Neural cell (in vitro differentiated cells): ENCODE measurements around the gene BABAM2. TPM values are rescaled to one million over a fixed set of nuclear protein-coding genes. Genes with fewer than 3 reads are reported as not detected.

ENCODE experiments used
- H2AFZ ChIP-seq: fragments of 200-600, 300-800 bp; sonication (generic), shearing (Covaris generic); 2 replicates; pipeline ENCODE4 v1.6.0; 2014; ENCODE audit warnings: low read depth, mild to moderate bottlenecking, antibody characterized with exemption, low read length, moderate library complexity
- H3F3A ChIP-seq: fragments of 200-600 bp; shearing (Covaris generic); 2 replicates; pipeline ENCODE4 v1.6.1; 2016; ENCODE audit warnings: mild to moderate bottlenecking, moderate library complexity, mixed read lengths, antibody characterized with exemption, low read length; ENCODE audit not compliant: insufficient read depth, poor library complexity, severe bottlenecking
- H3K27ac ChIP-seq: fragments of 200-600, 300-800 bp; sonication (generic), shearing (Covaris generic); 2 replicates; pipeline ENCODE4 v1.5.1; 2014; ENCODE audit warnings: mild to moderate bottlenecking, low read length, moderate library complexity
- H3K27me3 ChIP-seq: fragments of 300-800, 200-600 bp; sonication (generic), shearing (Covaris generic); 2 replicates; pipeline ENCODE4 v1.6.0; 2014; ENCODE audit warnings: mild to moderate bottlenecking, low read depth, low read length, moderate library complexity; ENCODE audit not compliant: insufficient read depth
- H3K36me3 ChIP-seq: fragments of 300-800, 200-600 bp; sonication (generic), shearing (Covaris generic); 2 replicates; pipeline ENCODE4 v1.5.1; 2014; ENCODE audit warnings: mild to moderate bottlenecking, antibody characterized with exemption, low read length, moderate library complexity; ENCODE audit not compliant: insufficient read depth
- H3K4me2 ChIP-seq: fragments of 300-800, 200-600 bp; sonication (generic), shearing (Covaris generic); 2 replicates; pipeline ENCODE4 v1.6.0; 2014; ENCODE audit warnings: mild to moderate bottlenecking, low read length
- H3K4me3 ChIP-seq: fragments of 300-800, 200-600 bp; sonication (generic), shearing (Covaris generic); 2 replicates; pipeline ENCODE4 v1.5.1; 2014; ENCODE audit warnings: mild to moderate bottlenecking, low read length, moderate library complexity
- H3K79me2 ChIP-seq: fragments of 200-600 bp; shearing (Covaris generic); replicated peaks from 2 replicates; pipeline ENCODE4 v1.6.0; 2014; ENCODE audit warnings: mild to moderate bottlenecking, low read length, moderate library complexity; ENCODE audit not compliant: insufficient read depth
- H3K9ac ChIP-seq: fragments of 300-800, 200-600 bp; sonication (generic), shearing (Covaris generic); 2 replicates; pipeline ENCODE4 v1.6.1; 2016; ENCODE audit warnings: mild to moderate bottlenecking, low read length, mixed read lengths
- H3K9me2 ChIP-seq: fragments of 200-600 bp; shearing (Covaris generic); 2 replicates; pipeline ENCODE4 v1.6.1; 2016; ENCODE audit warnings: mild to moderate bottlenecking, low read length, mixed read lengths; ENCODE audit not compliant: insufficient read depth
- H3K9me3 ChIP-seq: fragments of 200-600, 300-800 bp; sonication (generic), shearing (Covaris generic); 2 replicates; pipeline ENCODE4 v1.6.1; 2016; ENCODE audit warnings: mild to moderate bottlenecking, mixed run types, low read length, moderate library complexity, mixed read lengths
- H4K20me1 ChIP-seq: fragments of 200-600 bp; shearing (Covaris generic); 2 replicates; pipeline ENCODE4 v1.6.1; 2016; ENCODE audit warnings: mild to moderate bottlenecking, mixed run types; ENCODE audit not compliant: insufficient read depth
- EP300 ChIP-seq: fragments of 450-650 bp; conservative IDR thresholded peaks from 2 replicates; pipeline ENCODE4 v1.6.1; 2014; ENCODE audit warnings: antibody characterized with exemption, mild to moderate bottlenecking, moderate library complexity; ENCODE audit not compliant: poor library complexity, severe bottlenecking
- EZH2 ChIP-seq: fragments of 200-600, 300-800 bp; shearing (Covaris generic), sonication (generic); IDR thresholded peaks from 2 replicates; pipeline ENCODE4 v1.6.1; 2014; ENCODE audit warnings: antibody characterized with exemption, low read length, borderline replicate concordance, mild to moderate bottlenecking; ENCODE audit not compliant: insufficient read depth, poor library complexity, severe bottlenecking
- MXI1 ChIP-seq: fragments of 450-650 bp; conservative IDR thresholded peaks from 2 replicates; pipeline ENCODE4 v1.6.1; 2014; ENCODE audit warnings: antibody characterized with exemption, mild to moderate bottlenecking; ENCODE audit not compliant: poor library complexity, severe bottlenecking
- POLR2AphosphoS5 ChIP-seq: IDR thresholded peaks from 2 replicates; pipeline ENCODE4 v1.6.1; 2012
- RAD21 ChIP-seq: fragments of 450-650 bp; conservative IDR thresholded peaks from 2 replicates; pipeline ENCODE4 v1.6.1; 2014; ENCODE audit warnings: antibody characterized with exemption, mild to moderate bottlenecking, moderate library complexity
- SMC3 ChIP-seq: fragments of 450-650 bp; conservative IDR thresholded peaks from 2 replicates; pipeline ENCODE4 v1.6.1; 2014; ENCODE audit warnings: antibody characterized with exemption, mild to moderate bottlenecking, moderate library complexity; ENCODE audit not compliant: poor library complexity
- TAF1 ChIP-seq: IDR thresholded peaks from 2 replicates; pipeline ENCODE4 v1.6.1; 2012; ENCODE audit warnings: low read depth
- polyA plus RNA-seq: library from polyadenylated mRNA; depleted of rRNA; stranded (reverse); fragments of >200 nt; gene quantifications from 2 replicates; pipeline ENCODE4 v1.2.3, GENCODE V29; 2014
- TF ChIP-seq, protein P1 (sequence below): IDR thresholded peaks from 2 replicates; pipeline ENCODE4 v1.6.1; 2012; ENCODE audit warnings: borderline replicate concordance
- TF ChIP-seq, protein P2 (sequence below): fragments of 450-650 bp; IDR thresholded peaks from 2 replicates; pipeline ENCODE4 v1.5.1; 2014; ENCODE audit warnings: antibody characterized with exemption, mild to moderate bottlenecking, moderate library complexity; ENCODE audit not compliant: poor library complexity, severe bottlenecking

Gene BABAM2
- polyA plus RNA-seq, 1 donor from 2014 or later: 15.3 TPM

DNA sequence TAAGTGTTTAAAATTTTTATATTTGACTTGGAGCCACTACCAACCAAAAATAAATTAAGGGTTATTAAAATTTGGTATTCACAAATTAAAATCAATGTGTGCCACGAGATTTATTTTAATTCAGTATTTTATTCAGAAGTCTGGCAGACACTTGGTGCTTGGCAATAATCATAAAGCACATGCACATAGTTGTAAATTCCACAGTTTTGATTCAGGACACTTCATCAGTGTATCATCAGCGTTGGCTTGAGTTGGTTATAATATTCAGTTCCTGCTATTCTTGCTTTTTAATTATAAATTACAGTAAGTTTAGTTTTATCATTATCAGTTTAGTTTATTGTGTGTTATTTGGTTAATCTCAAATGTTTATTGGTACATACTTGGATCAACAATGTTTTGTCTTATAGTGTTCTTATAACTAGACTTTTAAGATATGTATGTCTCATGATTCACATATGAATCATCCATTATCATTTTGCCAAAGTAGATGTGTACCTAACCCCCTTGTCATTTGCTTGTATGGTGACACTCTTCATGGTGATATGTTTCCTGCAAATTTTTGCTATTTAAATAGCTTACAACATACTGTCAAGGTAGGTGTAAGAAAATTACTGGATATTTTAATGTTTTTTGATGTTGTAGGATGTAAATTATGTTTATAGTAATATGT is 237.9 kb downstream of the BABAM2 start:
- Histone ChIP-seq H4K20me1 (no peaks in the 10 kb centered on the region), H3K4me3 (no peak overlapping the region), H3K27me3 (no peaks in the 10 kb centered on the region), H3K4me2 (no peak overlapping the region), H3K79me2 (no peaks in the 10 kb centered on the region), H2AFZ (no peak overlapping the region), H3F3A (no peaks in the 10 kb centered on the region), H3K27ac (no peak overlapping the region), H3K9me3 (no peaks in the 10 kb centered on the region), H3K9me2 (no peaks in the 10 kb centered on the region), H3K9ac (no peak overlapping the region), H3K36me3 (no peaks in the 10 kb centered on the region)
- TF ChIP-seq SMC3 (no peak), TAF1 (no peak), EP300 (no peak), EZH2 (no peak), MXI1 (no peak), RAD21 (no peak), POLR2AphosphoS5 (no peak)
- TF ChIP-seq, protein P1, sequence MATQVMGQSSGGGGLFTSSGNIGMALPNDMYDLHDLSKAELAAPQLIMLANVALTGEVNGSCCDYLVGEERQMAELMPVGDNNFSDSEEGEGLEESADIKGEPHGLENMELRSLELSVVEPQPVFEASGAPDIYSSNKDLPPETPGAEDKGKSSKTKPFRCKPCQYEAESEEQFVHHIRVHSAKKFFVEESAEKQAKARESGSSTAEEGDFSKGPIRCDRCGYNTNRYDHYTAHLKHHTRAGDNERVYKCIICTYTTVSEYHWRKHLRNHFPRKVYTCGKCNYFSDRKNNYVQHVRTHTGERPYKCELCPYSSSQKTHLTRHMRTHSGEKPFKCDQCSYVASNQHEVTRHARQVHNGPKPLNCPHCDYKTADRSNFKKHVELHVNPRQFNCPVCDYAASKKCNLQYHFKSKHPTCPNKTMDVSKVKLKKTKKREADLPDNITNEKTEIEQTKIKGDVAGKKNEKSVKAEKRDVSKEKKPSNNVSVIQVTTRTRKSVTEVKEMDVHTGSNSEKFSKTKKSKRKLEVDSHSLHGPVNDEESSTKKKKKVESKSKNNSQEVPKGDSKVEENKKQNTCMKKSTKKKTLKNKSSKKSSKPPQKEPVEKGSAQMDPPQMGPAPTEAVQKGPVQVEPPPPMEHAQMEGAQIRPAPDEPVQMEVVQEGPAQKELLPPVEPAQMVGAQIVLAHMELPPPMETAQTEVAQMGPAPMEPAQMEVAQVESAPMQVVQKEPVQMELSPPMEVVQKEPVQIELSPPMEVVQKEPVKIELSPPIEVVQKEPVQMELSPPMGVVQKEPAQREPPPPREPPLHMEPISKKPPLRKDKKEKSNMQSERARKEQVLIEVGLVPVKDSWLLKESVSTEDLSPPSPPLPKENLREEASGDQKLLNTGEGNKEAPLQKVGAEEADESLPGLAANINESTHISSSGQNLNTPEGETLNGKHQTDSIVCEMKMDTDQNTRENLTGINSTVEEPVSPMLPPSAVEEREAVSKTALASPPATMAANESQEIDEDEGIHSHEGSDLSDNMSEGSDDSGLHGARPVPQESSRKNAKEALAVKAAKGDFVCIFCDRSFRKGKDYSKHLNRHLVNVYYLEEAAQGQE: no peak
- TF ChIP-seq, protein P2, sequence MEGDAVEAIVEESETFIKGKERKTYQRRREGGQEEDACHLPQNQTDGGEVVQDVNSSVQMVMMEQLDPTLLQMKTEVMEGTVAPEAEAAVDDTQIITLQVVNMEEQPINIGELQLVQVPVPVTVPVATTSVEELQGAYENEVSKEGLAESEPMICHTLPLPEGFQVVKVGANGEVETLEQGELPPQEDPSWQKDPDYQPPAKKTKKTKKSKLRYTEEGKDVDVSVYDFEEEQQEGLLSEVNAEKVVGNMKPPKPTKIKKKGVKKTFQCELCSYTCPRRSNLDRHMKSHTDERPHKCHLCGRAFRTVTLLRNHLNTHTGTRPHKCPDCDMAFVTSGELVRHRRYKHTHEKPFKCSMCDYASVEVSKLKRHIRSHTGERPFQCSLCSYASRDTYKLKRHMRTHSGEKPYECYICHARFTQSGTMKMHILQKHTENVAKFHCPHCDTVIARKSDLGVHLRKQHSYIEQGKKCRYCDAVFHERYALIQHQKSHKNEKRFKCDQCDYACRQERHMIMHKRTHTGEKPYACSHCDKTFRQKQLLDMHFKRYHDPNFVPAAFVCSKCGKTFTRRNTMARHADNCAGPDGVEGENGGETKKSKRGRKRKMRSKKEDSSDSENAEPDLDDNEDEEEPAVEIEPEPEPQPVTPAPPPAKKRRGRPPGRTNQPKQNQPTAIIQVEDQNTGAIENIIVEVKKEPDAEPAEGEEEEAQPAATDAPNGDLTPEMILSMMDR: no peak

DNA sequence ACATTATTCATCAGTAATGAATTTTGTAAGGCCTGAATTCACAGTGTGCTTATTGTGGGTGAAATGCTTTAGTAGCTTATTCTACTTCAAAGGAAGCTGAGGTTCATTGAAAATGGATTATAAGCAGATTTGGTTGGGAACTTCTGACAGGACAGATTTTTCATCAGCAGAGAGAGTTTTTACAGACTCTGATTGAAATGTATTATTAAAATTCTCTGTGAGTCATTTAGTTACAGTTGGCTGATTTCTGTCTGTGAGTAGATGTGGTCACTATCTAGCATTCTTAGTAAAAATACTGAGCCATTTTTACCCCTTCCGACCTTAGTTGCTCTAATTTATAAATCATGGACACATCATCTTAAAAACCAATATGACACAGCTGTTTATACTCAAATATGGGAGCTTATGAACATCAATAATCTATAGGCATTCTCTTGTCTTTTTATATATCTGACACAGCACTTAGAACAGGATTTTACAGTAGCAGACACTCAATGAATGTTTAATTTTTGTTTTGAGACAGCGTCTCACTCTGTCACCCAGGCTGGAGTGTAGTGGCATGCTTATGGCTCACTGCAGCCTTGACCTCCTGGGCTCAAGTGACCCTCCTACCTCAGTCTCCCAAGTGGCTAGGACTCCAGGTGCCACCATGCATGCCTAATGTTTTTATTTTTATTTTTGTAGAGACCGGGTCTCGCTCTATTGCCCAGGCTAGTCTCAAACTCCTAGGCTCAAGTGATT is 239.6 kb downstream of the BABAM2 start:
- Histone ChIP-seq H3K36me3 (no peaks in the 10 kb centered on the region), H3K4me2 (no peak overlapping the region), H3K27ac (no peak overlapping the region), H4K20me1 (no peaks in the 10 kb centered on the region), H3K27me3 (no peaks in the 10 kb centered on the region), H3F3A (no peaks in the 10 kb centered on the region), H3K79me2 (no peaks in the 10 kb centered on the region), H3K9me3 (no peaks in the 10 kb centered on the region), H3K9ac (no peak overlapping the region), H3K4me3 (no peak overlapping the region), H3K9me2 (no peaks in the 10 kb centered on the region), H2AFZ (no peak overlapping the region)
- TF ChIP-seq MXI1: no peak
- no peak for TF ChIP-seq TAF1
- TF ChIP-seq, protein P1: no peak
- TF ChIP-seq, protein P2: no peak
- TF ChIP-seq RAD21: no peak
- TF ChIP-seq POLR2AphosphoS5: no peak
- TF ChIP-seq SMC3: no peak
- no peak for TF ChIP-seq EZH2
- no peak for TF ChIP-seq EP300
